Fibroblast of peridontal ligament (primary cell): ENCODE data around the gene FRS3.
A peak's percentile ranks its signal among the peaks of the same experiment; 100 is the strongest.

Experiments used
- DNase-seq: peaks from one replicate; pipeline ENCODE4 v3.0.0-alpha.2; 2010; ENCODE audit errors: extremely low read depth

The FRS3 gene

GRCh38 chr6:41790045-41790444, 10.3 kb upstream of the FRS3 start:
- DNase-seq: no peak

GRCh38 chr6:41789390-41789724, 9.7 kb upstream of the FRS3 start:
- DNase-seq: no peak

GRCh38 chr6:41787219-41787917, 7.7 kb upstream of the FRS3 start, which contains the start of gene TOMM6:
TOMM6 (plus strand) TSS chr6:41787694; CDS start chr6:41787698, 4 bp downstream.
- peak; percentile 93 for DNase-seq

- DNase-seq: peak; percentile 55
These were observed 6.9 kb upstream of the FRS3 start for GRCh38 chr6:41786451-41787218.

- DNase-seq: no peak
These were observed 6.2 kb upstream of the FRS3 start for GRCh38 chr6:41785689-41786450.

- no peak for DNase-seq
These were observed 5.6 kb upstream of the FRS3 start for GRCh38 chr6:41785254-41785653.

GRCh38 chr6:41784581-41785171, 5.0 kb upstream of the FRS3 start:
- DNase-seq: no peak

- DNase-seq: no peak
These were observed 3.5 kb upstream of the FRS3 start for GRCh38 chr6:41783106-41783780.

- no peak for DNase-seq
These were observed 1.6 kb upstream of the FRS3 start for GRCh38 chr6:41781366-41781730.

GRCh38 chr6:41780551-41781365, 1.1 kb upstream of the FRS3 start, which contains the start of gene PRICKLE4:
PRICKLE4 (plus strand) TSS chr6:41780782; CDS start chr6:41783474, 2,692 bp downstream.
- no peak for DNase-seq

- DNase-seq: no peak
These were observed 364 bp downstream of the FRS3 start for GRCh38 chr6:41779336-41779735.

- DNase-seq: no peak
These were observed 805 bp downstream of the FRS3 start for GRCh38 chr6:41778895-41779294.

- no peak for DNase-seq
These were observed 2.0 kb downstream of the FRS3 start for GRCh38 chr6:41777551-41778285.

- no peak for DNase-seq
These were observed 4.3 kb downstream of the FRS3 start for GRCh38 chr6:41775293-41775882.

GRCh38 chr6:41774841-41775240, 4.9 kb downstream of the FRS3 start:
- no peak for DNase-seq

- no peak for DNase-seq
These were observed 8.4 kb downstream of the FRS3 start for GRCh38 chr6:41771058-41771983.

GRCh38 chr6:41770381-41771057, 9.2 kb downstream of the FRS3 start:
- DNase-seq: no peak

- DNase-seq: no peak
These were observed 10.3 kb downstream of the FRS3 start for GRCh38 chr6:41769376-41769775.
